ENCODE results near the gene APOA5. TPM values are rescaled to one million over a fixed set of nuclear protein-coding genes. Genes with fewer than 3 reads are reported as not detected.

Gene APOA5
- total and polyA plus RNA-seq, 2 of the 13 experiments (the other 11 are each of a cell fraction or from before 2014, with no cell fraction given), result 44.0 to 49.1 TPM

DNA sequence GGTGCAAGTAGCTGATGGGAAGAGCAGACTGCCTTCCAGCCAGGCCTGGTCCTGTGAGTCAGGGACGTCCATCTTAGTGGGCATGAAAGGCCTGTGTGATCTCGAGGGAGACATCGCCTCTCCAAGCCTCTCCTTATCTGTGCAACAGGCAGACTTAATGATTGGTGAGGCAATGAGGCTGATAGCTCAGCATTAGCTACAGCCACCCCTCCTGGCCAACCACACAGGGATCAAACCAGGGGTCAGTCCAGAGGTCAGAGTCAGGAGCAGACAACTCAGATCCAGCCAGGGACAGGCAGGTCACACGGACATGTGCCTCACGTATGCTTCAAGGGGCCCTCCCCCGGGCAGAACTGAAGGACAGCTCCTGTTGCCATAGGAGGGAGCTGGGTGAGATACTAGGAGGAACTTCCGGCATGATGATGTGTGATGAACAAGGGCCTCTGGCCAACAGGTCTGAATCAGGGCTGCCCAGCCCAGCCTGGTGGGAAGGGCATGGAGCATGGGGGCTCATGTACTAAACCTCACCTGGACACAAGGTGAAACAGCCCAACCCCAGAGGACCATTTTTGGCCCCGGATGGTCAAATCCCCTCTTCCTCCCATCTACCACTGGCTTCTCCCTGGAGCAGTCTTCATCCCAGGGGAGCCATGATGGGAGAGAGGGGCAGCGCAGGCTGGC, 35.2 kb upstream of the APOA5 start (continued):
- TF ChIP-seq, protein P1, sequence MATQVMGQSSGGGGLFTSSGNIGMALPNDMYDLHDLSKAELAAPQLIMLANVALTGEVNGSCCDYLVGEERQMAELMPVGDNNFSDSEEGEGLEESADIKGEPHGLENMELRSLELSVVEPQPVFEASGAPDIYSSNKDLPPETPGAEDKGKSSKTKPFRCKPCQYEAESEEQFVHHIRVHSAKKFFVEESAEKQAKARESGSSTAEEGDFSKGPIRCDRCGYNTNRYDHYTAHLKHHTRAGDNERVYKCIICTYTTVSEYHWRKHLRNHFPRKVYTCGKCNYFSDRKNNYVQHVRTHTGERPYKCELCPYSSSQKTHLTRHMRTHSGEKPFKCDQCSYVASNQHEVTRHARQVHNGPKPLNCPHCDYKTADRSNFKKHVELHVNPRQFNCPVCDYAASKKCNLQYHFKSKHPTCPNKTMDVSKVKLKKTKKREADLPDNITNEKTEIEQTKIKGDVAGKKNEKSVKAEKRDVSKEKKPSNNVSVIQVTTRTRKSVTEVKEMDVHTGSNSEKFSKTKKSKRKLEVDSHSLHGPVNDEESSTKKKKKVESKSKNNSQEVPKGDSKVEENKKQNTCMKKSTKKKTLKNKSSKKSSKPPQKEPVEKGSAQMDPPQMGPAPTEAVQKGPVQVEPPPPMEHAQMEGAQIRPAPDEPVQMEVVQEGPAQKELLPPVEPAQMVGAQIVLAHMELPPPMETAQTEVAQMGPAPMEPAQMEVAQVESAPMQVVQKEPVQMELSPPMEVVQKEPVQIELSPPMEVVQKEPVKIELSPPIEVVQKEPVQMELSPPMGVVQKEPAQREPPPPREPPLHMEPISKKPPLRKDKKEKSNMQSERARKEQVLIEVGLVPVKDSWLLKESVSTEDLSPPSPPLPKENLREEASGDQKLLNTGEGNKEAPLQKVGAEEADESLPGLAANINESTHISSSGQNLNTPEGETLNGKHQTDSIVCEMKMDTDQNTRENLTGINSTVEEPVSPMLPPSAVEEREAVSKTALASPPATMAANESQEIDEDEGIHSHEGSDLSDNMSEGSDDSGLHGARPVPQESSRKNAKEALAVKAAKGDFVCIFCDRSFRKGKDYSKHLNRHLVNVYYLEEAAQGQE (IDR thresholded peaks at IDR 0.05; ENCODE audit: borderline replicate concordance in 1 of 2, low read depth in 1 of 2, low read length in 2 of 2), result peak in 1 of 2 experiments; percentile 55; a peak in 1 of 4 replicates
- peak; percentile 24; the same call in 1 of the 2 replicates for TF ChIP-seq CBX5 (CRISPR knock-in tag; IDR thresholded peaks at IDR 0.05; ENCODE audit: borderline replicate concordance)
- no peak for TF ChIP-seq ZNF20 (CRISPR knock-in tag; IDR thresholded peaks at IDR 0.05)
- no peak for TF ChIP-seq REXO4 (CRISPR knock-in tag; IDR thresholded peaks at IDR 0.05; ENCODE audit: borderline replicate concordance)
- TF ChIP-seq, protein P2, sequence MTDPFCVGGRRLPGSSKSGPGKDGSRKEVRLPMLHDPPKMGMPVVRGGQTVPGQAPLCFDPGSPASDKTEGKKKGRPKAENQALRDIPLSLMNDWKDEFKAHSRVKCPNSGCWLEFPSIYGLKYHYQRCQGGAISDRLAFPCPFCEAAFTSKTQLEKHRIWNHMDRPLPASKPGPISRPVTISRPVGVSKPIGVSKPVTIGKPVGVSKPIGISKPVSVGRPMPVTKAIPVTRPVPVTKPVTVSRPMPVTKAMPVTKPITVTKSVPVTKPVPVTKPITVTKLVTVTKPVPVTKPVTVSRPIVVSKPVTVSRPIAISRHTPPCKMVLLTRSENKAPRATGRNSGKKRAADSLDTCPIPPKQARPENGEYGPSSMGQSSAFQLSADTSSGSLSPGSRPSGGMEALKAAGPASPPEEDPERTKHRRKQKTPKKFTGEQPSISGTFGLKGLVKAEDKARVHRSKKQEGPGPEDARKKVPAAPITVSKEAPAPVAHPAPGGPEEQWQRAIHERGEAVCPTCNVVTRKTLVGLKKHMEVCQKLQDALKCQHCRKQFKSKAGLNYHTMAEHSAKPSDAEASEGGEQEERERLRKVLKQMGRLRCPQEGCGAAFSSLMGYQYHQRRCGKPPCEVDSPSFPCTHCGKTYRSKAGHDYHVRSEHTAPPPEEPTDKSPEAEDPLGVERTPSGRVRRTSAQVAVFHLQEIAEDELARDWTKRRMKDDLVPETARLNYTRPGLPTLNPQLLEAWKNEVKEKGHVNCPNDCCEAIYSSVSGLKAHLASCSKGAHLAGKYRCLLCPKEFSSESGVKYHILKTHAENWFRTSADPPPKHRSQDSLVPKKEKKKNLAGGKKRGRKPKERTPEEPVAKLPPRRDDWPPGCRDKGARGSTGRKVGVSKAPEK (CRISPR knock-in tag; IDR thresholded peaks at IDR 0.05; ENCODE audit: borderline replicate concordance), result no peak; the same call in 1 of the 2 replicates
- TF ChIP-seq, protein P3, sequence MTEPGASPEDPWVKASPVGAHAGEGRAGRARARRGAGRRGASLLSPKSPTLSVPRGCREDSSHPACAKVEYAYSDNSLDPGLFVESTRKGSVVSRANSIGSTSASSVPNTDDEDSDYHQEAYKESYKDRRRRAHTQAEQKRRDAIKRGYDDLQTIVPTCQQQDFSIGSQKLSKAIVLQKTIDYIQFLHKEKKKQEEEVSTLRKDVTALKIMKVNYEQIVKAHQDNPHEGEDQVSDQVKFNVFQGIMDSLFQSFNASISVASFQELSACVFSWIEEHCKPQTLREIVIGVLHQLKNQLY (CRISPR knock-in tag; IDR thresholded peaks at IDR 0.05), result peak; percentile 99
- TF ChIP-seq SYNCRIP (IDR thresholded peaks at IDR 0.05; ENCODE audit: insufficient read depth, low read depth, low read length), result no peak
- TF ChIP-seq SMAD3 (CRISPR knock-in tag; IDR thresholded peaks at IDR 0.05), result no peak; the same call in 1 of the 2 replicates
- TF ChIP-seq ZFAT (CRISPR knock-in tag; conservative IDR thresholded peaks at IDR 0.05), result no peak
- no peak for TF ChIP-seq ZNF329 (CRISPR knock-in tag; IDR thresholded peaks at IDR 0.05; ENCODE audit: low read depth)
- TF ChIP-seq DNMT3B (CRISPR knock-in tag; conservative IDR thresholded peaks at IDR 0.05), result no peak
- peak; percentile 72 for TF ChIP-seq NFYB (CRISPR knock-in tag; IDR thresholded peaks at IDR 0.05)
- TF ChIP-seq, protein P4, sequence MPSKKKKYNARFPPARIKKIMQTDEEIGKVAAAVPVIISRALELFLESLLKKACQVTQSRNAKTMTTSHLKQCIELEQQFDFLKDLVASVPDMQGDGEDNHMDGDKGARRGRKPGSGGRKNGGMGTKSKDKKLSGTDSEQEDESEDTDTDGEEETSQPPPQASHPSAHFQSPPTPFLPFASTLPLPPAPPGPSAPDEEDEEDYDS (CRISPR knock-in tag; IDR thresholded peaks at IDR 0.05), result peak; percentile 78
- 0 out of 2 replicates have a peak, but pooled peaks have one; percentile 45 for TF ChIP-seq NKX3-1 (CRISPR knock-in tag; IDR thresholded peaks at IDR 0.05)
- peak; percentile 93 for TF ChIP-seq TARDBP (CRISPR knock-in tag; IDR thresholded peaks at IDR 0.05)
- TF ChIP-seq FOXP1 (IDR thresholded peaks at IDR 0.05), result no peak
- TF ChIP-seq FOXP1 (CRISPR knock-in tag; IDR thresholded peaks at IDR 0.05), result peak; percentile 83
- TF ChIP-seq ZFP36 (IDR thresholded peaks at IDR 0.05; ENCODE audit: borderline replicate concordance, low read depth, low read length, partially characterized antibody), result no peak
- TF ChIP-seq GATAD2A (CRISPR knock-in tag; IDR thresholded peaks at IDR 0.05), result peak; percentile 94
- TF ChIP-seq KLF16 (CRISPR knock-in tag; IDR thresholded peaks at IDR 0.05), result peak in 1 of 2 experiments; percentile 84; a peak in 2 of 4 replicates
- TF ChIP-seq MEIS1 (CRISPR knock-in tag; IDR thresholded peaks at IDR 0.05; ENCODE audit: borderline replicate concordance), result peak; percentile 96
- peak; percentile 87 for TF ChIP-seq FOXA3 (CRISPR knock-in tag; IDR thresholded peaks at IDR 0.05)
- peak; percentile 90; the same call in 1 of the 2 replicates for TF ChIP-seq ZNF788 (CRISPR knock-in tag; IDR thresholded peaks at IDR 0.05; ENCODE audit: borderline replicate concordance)
- TF ChIP-seq SMARCE1 (IDR thresholded peaks at IDR 0.05; ENCODE audit: borderline replicate concordance), result no peak

All from HepG2 (cell line).